GM21825 (cell line): ENCODE results near the gene FAM227B.
"Not testable (repeated sequence)": the region's sequence is repeated elsewhere in the genome, so short reads cannot be mapped to it uniquely, and the experiment has no call there.

Source experiments
- ATAC-seq: cut with Tn5 transposase; IDR thresholded peaks from one replicate; pipeline ENCODE4 v1.9.1; 2021; ENCODE audit warnings: mild to moderate bottlenecking, moderate library complexity; ENCODE audit not compliant: unreplicated experiment

Gene FAM227B

GRCh38 chr15:49383266-49383665 lies 237.4 kb downstream of the FAM227B start:
- ATAC-seq = no peak

- no peak for ATAC-seq
Measured at GRCh38 chr15:49382394-49382793, 238.2 kb downstream of the FAM227B start.

GRCh38 chr15:49380912-49381311 lies 239.7 kb downstream of the FAM227B start:
- no peak for ATAC-seq

- no peak for ATAC-seq
Measured at GRCh38 chr15:49379996-49380395, 240.6 kb downstream of the FAM227B start.

- no peak for ATAC-seq
Measured at GRCh38 chr15:49372366-49372765, 248.3 kb downstream of the FAM227B start.

- no peak for ATAC-seq
Measured at GRCh38 chr15:49370782-49371181, 249.8 kb downstream of the FAM227B start.

- ATAC-seq = no peak
Measured at GRCh38 chr15:49366496-49366895, 254.1 kb downstream of the FAM227B start.

- no peak for ATAC-seq
Measured at GRCh38 chr15:49361370-49361769, 259.2 kb downstream of the FAM227B start.

GRCh38 chr15:49354439-49354838 lies 266.2 kb downstream of the FAM227B start:
- not testable (repeated sequence) for ATAC-seq

- ATAC-seq = no peak
Measured at GRCh38 chr15:49343546-49343945, 277.1 kb downstream of the FAM227B start.

- ATAC-seq = no peak
Measured at GRCh38 chr15:49339656-49340055, 281.0 kb downstream of the FAM227B start.

GRCh38 chr15:49331951-49332350 lies 288.7 kb downstream of the FAM227B start:
- ATAC-seq = no peak

GRCh38 chr15:49331442-49331841 lies 289.2 kb downstream of the FAM227B start:
- ATAC-seq = no peak

- ATAC-seq = no peak
Measured at GRCh38 chr15:49330166-49330565, 290.5 kb downstream of the FAM227B start.

GRCh38 chr15:49328941-49329340 lies 291.7 kb downstream of the FAM227B start:
- no peak for ATAC-seq

GRCh38 chr15:49327927-49328326 lies 292.7 kb downstream of the FAM227B start:
- ATAC-seq = no peak

- ATAC-seq = no peak
Measured at GRCh38 chr15:49323207-49323606, 297.4 kb downstream of the FAM227B start.

- ATAC-seq = no peak
Measured at GRCh38 chr15:49320351-49320750, 300.3 kb downstream of the FAM227B start.

GRCh38 chr15:49315391-49315823 lies 305.2 kb downstream of the FAM227B start:
- ATAC-seq = no peak

- ATAC-seq = no peak
Measured at GRCh38 chr15:49314716-49315115, 305.9 kb downstream of the FAM227B start.

- ATAC-seq = no peak
Measured at GRCh38 chr15:49313650-49314049, 307.0 kb downstream of the FAM227B start.

- no peak for ATAC-seq
Measured at GRCh38 chr15:49309889-49310288, 310.7 kb downstream of the FAM227B start.

- ATAC-seq = no peak
Measured at GRCh38 chr15:49308686-49309085, 311.9 kb downstream of the FAM227B start.

GRCh38 chr15:49306551-49306950 lies 314.1 kb downstream of the FAM227B start:
- ATAC-seq = no peak
